Tibial nerve (tissue), 3 donors: ENCODE data around the gene TIMM9.

ENCODE experiments used
- CTCF ChIP-seq, 5 experiments: fragments of 200-600 bp in 3 of 5; fragments of 450-650 bp in 2 of 5; sonication (generic) in 3 of 5; IDR thresholded peaks; one replicate each; pipeline ENCODE4 v1.5.1; 2016 to 2019; ENCODE audit warnings: antibody characterized with exemption in 5 of 5, mild to moderate bottlenecking in 3 of 5, moderate library complexity in 2 of 5
- POLR2A ChIP-seq, 2 donors: fragments of 450-650 bp; IDR thresholded peaks; one replicate each; pipeline ENCODE4 v1.6.1; 2017; ENCODE audit warnings: antibody characterized with exemption in 2 of 2, mild to moderate bottlenecking in 2 of 2, moderate library complexity in 2 of 2

GRCh38 chr14:58476320-58476719, 49.0 kb upstream of the TIMM9 start:
- no peak for TF ChIP-seq CTCF (IDR thresholded peaks at IDR 0.05)
- no peak for TF ChIP-seq POLR2A (IDR thresholded peaks at IDR 0.05)
